C4-2B (cell line): ENCODE results near the gene MAVS.

Experiments used
- CTCF ChIP-seq: fragments of 450-650 bp; conservative IDR thresholded peaks from 2 replicates; pipeline ENCODE4 v1.5.1; 2017; ENCODE audit warnings: mild to moderate bottlenecking
- ZFX ChIP-seq: fragments of 450-650 bp; IDR thresholded peaks from 2 replicates; pipeline ENCODE4 v1.6.1; 2017

GRCh38 chr20:3923818-3924217 is 77.2 kb downstream of the MAVS start:
- no peak for TF ChIP-seq CTCF
- no peak for TF ChIP-seq ZFX
